CD14-positive monocyte (primary cell): ENCODE data around the gene JHY. TPM values are rescaled to one million over a fixed set of nuclear protein-coding genes. Genes with fewer than 3 reads are reported as not detected.
A peak's percentile ranks its signal among the peaks of the same experiment; 100 is the strongest.

Experiments used
- DNase-seq, 3 donors: peaks; one replicate each; pipeline ENCODE4 v3.0.0-alpha.2; 2011 to 2022
- H2AFZ ChIP-seq: 2 replicates; pipeline ENCODE4 v1.6.0; 2012; ENCODE audit warnings: mild to moderate bottlenecking, low read depth, low read length, inconsistent platforms; ENCODE audit not compliant: insufficient read depth, poor library complexity, severe bottlenecking
- H3K27ac ChIP-seq, 2 donors: 1 replicate in 1 of 2; 2 replicates in 1 of 2; pipeline ENCODE4 v1.5.1; 2012 to 2013; ENCODE audit warnings: low read length in 2 of 2, control low read depth in 1 of 2, inconsistent platforms in 1 of 2, low read depth in 1 of 2, mild to moderate bottlenecking in 1 of 2
- H3K27me3 ChIP-seq, 2 donors: one replicate each; pipeline versions ENCODE4 v1.6.0 to v1.6.1; 2011 to 2013; ENCODE audit warnings: low read length in 2 of 2; ENCODE audit not compliant: control insufficient read depth in 2 of 2, insufficient read depth in 2 of 2
- H3K36me3 ChIP-seq, 2 donors: replicated peaks in 1 of 2; 1 replicate in 1 of 2; 2 replicates in 1 of 2; pipeline versions ENCODE4 v1.5.1 to v1.6.1; 2012 to 2013; ENCODE audit warnings: low read length in 2 of 2, control low read depth in 1 of 2, inconsistent platforms in 1 of 2, mild to moderate bottlenecking in 1 of 2; ENCODE audit not compliant: insufficient read depth in 2 of 2, control insufficient read depth in 1 of 2
- H3K4me1 ChIP-seq, 2 donors: 1 replicate in 1 of 2; 2 replicates in 1 of 2; pipeline versions ENCODE4 v1.5.1 to v1.6.1; 2012 to 2013; ENCODE audit warnings: low read length in 2 of 2, control low read depth in 1 of 2, inconsistent platforms in 1 of 2, mild to moderate bottlenecking in 1 of 2, moderate library complexity in 1 of 2; ENCODE audit not compliant: insufficient read depth in 2 of 2, control insufficient read depth in 1 of 2
- H3K4me2 ChIP-seq: replicated peaks from 2 replicates; pipeline ENCODE3; 2012; ENCODE audit warnings: low read length, moderate library complexity, mild to moderate bottlenecking; ENCODE audit not compliant: poor library complexity, severe bottlenecking; ENCODE audit errors: extremely low read depth
- H3K4me3 ChIP-seq, 3 experiments: fragments of 200-600 bp in 1 of 3; sonication (generic) in 1 of 3; replicated peaks in 1 of 3; 1 replicate in 2 of 3; 2 replicates in 1 of 3; pipeline ENCODE4 v1.5.1; 2011 to 2013; ENCODE audit warnings: low read length in 3 of 3, mild to moderate bottlenecking in 3 of 3, control low read depth in 2 of 3, low read depth in 2 of 3, inconsistent platforms in 1 of 3, moderate library complexity in 1 of 3
- H3K79me2 ChIP-seq: 2 replicates; pipeline ENCODE4 v1.6.0; 2012; ENCODE audit warnings: mild to moderate bottlenecking, control low read depth, inconsistent platforms, low read length, moderate library complexity; ENCODE audit not compliant: insufficient read depth
- H3K9ac ChIP-seq: 2 replicates; pipeline ENCODE4 v1.6.0; 2017; ENCODE audit warnings: low read length, mild to moderate bottlenecking; ENCODE audit not compliant: insufficient read depth, poor library complexity, severe bottlenecking
- H3K9me3 ChIP-seq, 2 donors: replicated peaks in 1 of 2; 1 replicate in 1 of 2; 2 replicates in 1 of 2; pipeline versions ENCODE4 v1.5.1 to v1.6.1; 2012 to 2013; ENCODE audit warnings: low read length in 2 of 2, control low read depth in 1 of 2; ENCODE audit not compliant: control insufficient read depth in 1 of 2, insufficient read depth in 1 of 2
- H4K20me1 ChIP-seq: 2 replicates; pipeline ENCODE4 v1.6.0; 2012; ENCODE audit warnings: mild to moderate bottlenecking, low read length, control low read depth, moderate library complexity; ENCODE audit not compliant: insufficient read depth
- H3K27ac Mint-ChIP-seq, 7 donors: one replicate each; pipeline ENCODE4 v1.8.0; 2020; ENCODE audit warnings: mild to moderate bottlenecking in 7 of 7, mixed read lengths in 7 of 7, moderate library complexity in 6 of 7, inconsistent platforms in 2 of 7
- H3K27me3 Mint-ChIP-seq, 3 donors: one replicate each; pipeline ENCODE4 v1.8.0; 2021 to 2022; ENCODE audit warnings: low read depth in 3 of 3, mild to moderate bottlenecking in 3 of 3, mixed read lengths in 3 of 3, moderate library complexity in 3 of 3, inconsistent platforms in 1 of 3
- H3K36me3 Mint-ChIP-seq, 2 donors: one replicate each; pipeline ENCODE4 v1.8.0; 2020; ENCODE audit warnings: mixed read lengths in 2 of 2, inconsistent platforms in 1 of 2, mild to moderate bottlenecking in 1 of 2
- H3K4me1 Mint-ChIP-seq: one replicate; pipeline ENCODE4 v1.8.0; 2020; ENCODE audit warnings: mild to moderate bottlenecking, mixed read lengths
- H3K4me3 Mint-ChIP-seq, 2 donors: one replicate each; pipeline ENCODE4 v1.8.0; 2020; ENCODE audit warnings: mild to moderate bottlenecking in 2 of 2, mixed read lengths in 2 of 2, moderate library complexity in 1 of 2
- H3K9me3 Mint-ChIP-seq, 7 donors: one replicate each; pipeline ENCODE4 v1.8.0; 2020 to 2022; ENCODE audit warnings: mixed read lengths in 7 of 7, mild to moderate bottlenecking in 6 of 7, moderate library complexity in 6 of 7, inconsistent platforms in 2 of 7
- CTCF ChIP-seq: fragments of 200-600 bp; IDR thresholded peaks from one replicate; pipeline ENCODE4 v1.8.0; 2022; ENCODE audit warnings: antibody characterized with exemption, mild to moderate bottlenecking
- WGBS: methylation state at CpG from one replicate; pipeline ENCODE4 v1.1.5; 2013; ENCODE audit warnings: missing lambda C conversion rate; ENCODE audit not compliant: insufficient coverage; 5-methylcytosine and 5-hydroxymethylcytosine counted together
- intact Hi-C, 2 donors: fragments of 100-400 bp; cut with micrococcal nuclease; formaldehyde crosslinking; loops; one replicate each; pipeline versions ENCODE4 v1.15.0 to v1.15.1; 2023
- polyA plus RNA-seq, 3 donors: library from polyadenylated mRNA; depleted of rRNA in 1 of 3; unstranded in 2 of 3; stranded (reverse) in 1 of 3; fragments of 300-500 nt in 2 of 3; fragments of >200 nt in 1 of 3; fragmentation: Illumina TruSeq in 2 of 3; gene quantifications; 1 replicate in 2 of 3; 2 replicates in 1 of 3; pipeline ENCODE4 v1.2.3, GENCODE V29; 2012 to 2021

The JHY gene
- polyA plus RNA-seq, 3 donors, result 0.68 to 0.91 (median 0.89) TPM

GRCh38 chr11:122863704-122864326 is 18.7 kb upstream of the JHY start:
- peaks cover 6 to 9% (median 6%) of the 10 kb centered on the region in 3 donors for H3K27me3 Mint-ChIP-seq
- Histone ChIP-seq H3K4me3 (peak overlapping the region; percentile 44 to 96 (median 70)), H3K79me2 (no peaks in the 10 kb centered on the region), H3K27me3 (peaks cover 0 to 2% of the 10 kb centered on the region in 2 donors), H3K36me3 (peaks cover 9 to 14% of the 10 kb centered on the region in 2 donors), H3K9me3 (no peaks in the 10 kb centered on the region), H3K27ac (peak overlapping the region in 1 of 2 donors; percentile 91), H3K4me1 (peaks cover 15 to 23% of the 10 kb centered on the region in 2 donors), H3K9ac (peak overlapping the region; percentile 63), H3K4me2 (peak overlapping the region; percentile 65), H2AFZ (peak overlapping the region; percentile 49), H4K20me1 (no peaks in the 10 kb centered on the region)
- H3K4me1 Mint-ChIP-seq, result peaks cover 21% of the 10 kb centered on the region
- H3K27ac Mint-ChIP-seq, result peak overlapping the region; percentile 92 to 99 (median 97)
- peaks cover 15% of the 10 kb centered on the region in 2 donors for H3K36me3 Mint-ChIP-seq
- no CpG with 5 or more reads among the region's 7 CpGs for WGBS
- H3K4me3 Mint-ChIP-seq, result peak overlapping the region; percentile 68 to 92
- intact Hi-C loops, result loop anchor here (2.0 to 5.0 kb wide), 3 partner anchors 158 to 198 kb away; partner anchors contain the start of gene HSPA8 (in 1 of the 2)
- H3K9me3 Mint-ChIP-seq, result peaks cover 0 to 2% (median 0%) of the 10 kb centered on the region in 7 donors
- TF ChIP-seq CTCF, result peak; percentile 92
- peak; percentile 40 to 63 (median 60) for DNase-seq

GRCh38 chr11:122864386-122865115 is 18.0 kb upstream of the JHY start:
- no peak for TF ChIP-seq CTCF
- Mint-ChIP-seq H3K9me3 (peaks cover 0 to 2% (median 0%) of the 10 kb centered on the region in 7 donors), H3K36me3 (peaks cover 16 to 21% of the 10 kb centered on the region in 2 donors), H3K27me3 (peaks cover 6 to 9% (median 6%) of the 10 kb centered on the region in 3 donors), H3K4me1 (peaks cover 21% of the 10 kb centered on the region), H3K27ac (peak overlapping the region; percentile 92 to 99 (median 97)), H3K4me3 (peak overlapping the region; percentile 68 to 92)
- 14% methylated on average over 2 of the region's 7 CpGs for WGBS
- Histone ChIP-seq H3K4me3 (peak overlapping the region; percentile 44 to 96 (median 70)), H3K4me2 (peak overlapping the region; percentile 65), H4K20me1 (no peaks in the 10 kb centered on the region), H3K9me3 (no peaks in the 10 kb centered on the region), H3K36me3 (peaks cover 13 to 21% of the 10 kb centered on the region in 2 donors), H2AFZ (peak overlapping the region; percentile 49), H3K27me3 (peaks cover 0 to 2% of the 10 kb centered on the region in 2 donors), H3K4me1 (peaks cover 15 to 23% of the 10 kb centered on the region in 2 donors), H3K27ac (peak overlapping the region; percentile 67 to 91), H3K79me2 (no peaks in the 10 kb centered on the region), H3K9ac (peak overlapping the region; percentile 63)
- intact Hi-C loops, result loop anchor here (2.0 to 5.0 kb wide), 3 partner anchors 158 to 198 kb away; partner anchors contain the start of gene HSPA8 (in 1 of the 2)
- DNase-seq, result peak; percentile 50 to 71 (median 67)
